GM12878 (cell line): ENCODE data around the gene HOXC5.

ENCODE experiments used
- POLR2A ChIP-seq: IDR thresholded peaks from 2 replicates; pipeline ENCODE4 v1.6.1; 2011; ENCODE audit warnings: low read depth, mild to moderate bottlenecking, low read length
- POLR2AphosphoS5 ChIP-seq: IDR thresholded peaks from 2 replicates; pipeline ENCODE4 v1.6.1; 2011; ENCODE audit warnings: mild to moderate bottlenecking, low read length, inconsistent platforms
- RB1 ChIP-seq: fragments of 450-650 bp; formaldehyde crosslinking; IDR thresholded peaks from 2 replicates; pipeline ENCODE4 v1.6.1; 2017; ENCODE audit warnings: mild to moderate bottlenecking, borderline replicate concordance
- TAF1 ChIP-seq: IDR thresholded peaks from 2 replicates; pipeline ENCODE4 v1.6.1; 2011; ENCODE audit warnings: mild to moderate bottlenecking, low read depth, low read length, borderline replicate concordance

- TF ChIP-seq POLR2AphosphoS5, result no peak
- no peak for TF ChIP-seq TAF1
- no peak for TF ChIP-seq POLR2A
- TF ChIP-seq RB1, result no peak
These were observed 4.3 kb upstream of the HOXC5 start, which contains the start of gene HOXC6 for GRCh38 chr12:54028314-54029201.
